Fibroblast of lung (primary cell): ENCODE results near the gene PRMT3. TPM values are rescaled to one million over a fixed set of nuclear protein-coding genes. Genes with fewer than 3 reads are reported as not detected.

Experiments used
- DNase-seq, 2 donors: peaks; one replicate each; pipeline versions ENCODE4 v3.0.0 to v3.0.0-alpha.2; 2010; ENCODE audit warnings: low read depth in 2 of 2
- H2AFZ ChIP-seq: 2 replicates; pipeline ENCODE4 v1.5.1; 2012; ENCODE audit warnings: low read length, control low read depth, inconsistent platforms
- H3K27ac ChIP-seq: 2 replicates; pipeline ENCODE4 v1.5.1; 2011; ENCODE audit warnings: low read length, control low read depth; ENCODE audit not compliant: insufficient read depth
- H3K27me3 ChIP-seq: 2 replicates; pipeline ENCODE4 v1.5.1; 2011; ENCODE audit warnings: mild to moderate bottlenecking, low read length; ENCODE audit not compliant: control insufficient read depth, insufficient read depth
- H3K36me3 ChIP-seq: 2 replicates; pipeline ENCODE4 v1.5.1; 2011; ENCODE audit warnings: low read length; ENCODE audit not compliant: control insufficient read depth, insufficient read depth
- H3K4me1 ChIP-seq: 2 replicates; pipeline ENCODE4 v1.5.1; 2011; ENCODE audit warnings: low read length; ENCODE audit not compliant: control insufficient read depth, insufficient read depth; ENCODE audit errors: extremely low read depth
- H3K4me2 ChIP-seq: 2 replicates; pipeline ENCODE4 v1.5.1; 2011; ENCODE audit warnings: low read length, control low read depth; ENCODE audit not compliant: insufficient read depth; ENCODE audit errors: extremely low read depth
- H3K4me3 ChIP-seq, 4 experiments: fragments of 200-600 bp in 1 of 4; sonication (generic) in 1 of 4; replicated peaks in 1 of 4; 2 replicates each; pipeline ENCODE4 v1.5.1; 2011 to 2016; ENCODE audit warnings: low read length in 4 of 4, low read depth in 3 of 4, mild to moderate bottlenecking in 3 of 4, control low read depth in 2 of 4, inconsistent platforms in 1 of 4, mixed read lengths in 1 of 4; ENCODE audit not compliant: insufficient read depth in 1 of 4; ENCODE audit errors: control extremely low read depth in 1 of 4
- H3K79me2 ChIP-seq: 2 replicates; pipeline ENCODE4 v1.5.1; 2012; ENCODE audit warnings: mild to moderate bottlenecking, low read length, inconsistent platforms; ENCODE audit not compliant: control insufficient read depth, insufficient read depth
- H3K9ac ChIP-seq: 2 replicates; pipeline ENCODE4 v1.5.1; 2011; ENCODE audit warnings: mild to moderate bottlenecking, low read length, control low read depth; ENCODE audit not compliant: insufficient read depth
- H3K9me3 ChIP-seq: 2 replicates; pipeline ENCODE4 v1.5.1; 2012; ENCODE audit warnings: low read depth, low read length; ENCODE audit not compliant: control insufficient read depth, insufficient read depth
- H4K20me1 ChIP-seq: 2 replicates; pipeline ENCODE4 v1.5.1; 2011; ENCODE audit warnings: low read length; ENCODE audit not compliant: control insufficient read depth, insufficient read depth; ENCODE audit errors: extremely low read depth
- EZH2 ChIP-seq: IDR thresholded peaks from 2 replicates; pipeline ENCODE4 v1.5.1; 2012; ENCODE audit warnings: low read length, control low read depth, mild to moderate bottlenecking; ENCODE audit errors: missing control alignments
- polyA plus RNA-seq, 2 donors: library from polyadenylated mRNA; depleted of rRNA in 1 of 2; stranded (reverse) in 1 of 2; unstranded in 1 of 2; fragments of >200 nt; gene quantifications; 2 replicates each; pipeline ENCODE4 v1.2.1, GENCODE V29; 2011 to 2012; ENCODE audit warnings: missing spikeins in 1 of 2
- total RNA-seq: library from RNA; depleted of rRNA; stranded (reverse); fragments of >200 nt; gene quantifications from 2 replicates; pipeline ENCODE4 v1.2.1, GENCODE V29; 2014
- TF ChIP-seq, protein P1 (sequence below), 2 donors: IDR thresholded peaks in 1 of 2; conservative IDR thresholded peaks in 1 of 2; 1 replicate in 1 of 2; 2 replicates in 1 of 2; pipeline ENCODE4 v1.5.1; 2011 to 2012; ENCODE audit warnings: low read length in 2 of 2, control low read depth in 1 of 2, inconsistent platforms in 1 of 2, low read depth in 1 of 2, mild to moderate bottlenecking in 1 of 2

Gene PRMT3
- total and polyA plus RNA-seq, 2 donors (not counting 1 experiment from before 2014, with no cell fraction given) = 13.0 to 14.2 TPM

DNA sequence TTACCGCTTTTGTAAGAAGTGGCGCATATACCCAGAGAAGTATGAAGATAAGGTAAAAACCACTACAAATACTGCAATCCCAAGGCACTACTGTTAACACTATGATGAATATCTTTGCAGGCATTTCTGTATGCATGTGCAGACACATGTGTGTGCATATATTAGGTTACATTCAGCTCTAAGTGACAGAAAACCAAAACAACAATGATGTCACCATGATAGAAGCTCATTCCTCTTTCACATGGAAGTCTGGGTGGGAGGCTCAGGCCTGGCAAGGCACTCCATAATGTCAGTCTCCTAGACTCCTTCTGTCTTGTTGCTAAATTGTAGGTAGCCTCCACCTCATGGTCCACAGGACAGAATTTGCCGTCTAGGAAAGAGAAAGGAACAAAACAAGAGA lies 148.8 kb downstream of the PRMT3 start:
- no peak overlapping the region for H2AFZ ChIP-seq
- H3K4me2 ChIP-seq = no peak overlapping the region
- TF ChIP-seq, protein P1, sequence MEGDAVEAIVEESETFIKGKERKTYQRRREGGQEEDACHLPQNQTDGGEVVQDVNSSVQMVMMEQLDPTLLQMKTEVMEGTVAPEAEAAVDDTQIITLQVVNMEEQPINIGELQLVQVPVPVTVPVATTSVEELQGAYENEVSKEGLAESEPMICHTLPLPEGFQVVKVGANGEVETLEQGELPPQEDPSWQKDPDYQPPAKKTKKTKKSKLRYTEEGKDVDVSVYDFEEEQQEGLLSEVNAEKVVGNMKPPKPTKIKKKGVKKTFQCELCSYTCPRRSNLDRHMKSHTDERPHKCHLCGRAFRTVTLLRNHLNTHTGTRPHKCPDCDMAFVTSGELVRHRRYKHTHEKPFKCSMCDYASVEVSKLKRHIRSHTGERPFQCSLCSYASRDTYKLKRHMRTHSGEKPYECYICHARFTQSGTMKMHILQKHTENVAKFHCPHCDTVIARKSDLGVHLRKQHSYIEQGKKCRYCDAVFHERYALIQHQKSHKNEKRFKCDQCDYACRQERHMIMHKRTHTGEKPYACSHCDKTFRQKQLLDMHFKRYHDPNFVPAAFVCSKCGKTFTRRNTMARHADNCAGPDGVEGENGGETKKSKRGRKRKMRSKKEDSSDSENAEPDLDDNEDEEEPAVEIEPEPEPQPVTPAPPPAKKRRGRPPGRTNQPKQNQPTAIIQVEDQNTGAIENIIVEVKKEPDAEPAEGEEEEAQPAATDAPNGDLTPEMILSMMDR (conservative IDR thresholded peaks at IDR 0.05 in 1 of 2, IDR thresholded peaks at IDR 0.05 in 1 of 2; ENCODE audit: low read depth in 1 of 2, low read length in 2 of 2) = no peak
- no peak for TF ChIP-seq EZH2
- no peak overlapping the region for H3K4me3 ChIP-seq
- no peaks in the 10 kb centered on the region for H3K36me3 ChIP-seq
- H3K9ac ChIP-seq = no peak overlapping the region
- H3K27me3 ChIP-seq = no peaks in the 10 kb centered on the region
- H3K79me2 ChIP-seq = no peaks in the 10 kb centered on the region
- no peak for DNase-seq
- no peaks in the 10 kb centered on the region for H3K9me3 ChIP-seq
- no peak overlapping the region for H3K27ac ChIP-seq
- no peaks in the 10 kb centered on the region for H3K4me1 ChIP-seq
- no peaks in the 10 kb centered on the region for H4K20me1 ChIP-seq

DNA sequence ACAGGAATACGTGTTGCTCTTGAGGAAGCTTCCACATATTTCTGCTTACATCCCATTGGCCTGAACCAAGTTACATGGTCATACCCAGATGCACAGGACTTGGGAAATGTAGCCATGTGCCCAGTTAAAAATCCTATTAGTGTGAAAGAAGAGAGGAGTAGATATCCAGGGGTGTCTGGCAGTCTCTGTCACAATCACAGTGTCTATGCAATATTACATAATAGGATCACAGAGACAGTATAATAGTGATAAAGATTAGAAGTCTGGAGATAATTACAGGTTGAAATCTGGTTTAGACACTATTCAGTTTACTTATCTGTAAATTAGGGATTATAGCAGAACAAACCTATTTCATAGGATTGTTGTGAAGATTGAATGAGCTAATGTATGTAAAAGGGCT lies 149.3 kb downstream of the PRMT3 start:
- H3K36me3 ChIP-seq = no peaks in the 10 kb centered on the region
- H3K9ac ChIP-seq = no peak overlapping the region
- H3K4me3 ChIP-seq = no peak overlapping the region
- H3K79me2 ChIP-seq = no peaks in the 10 kb centered on the region
- H3K27ac ChIP-seq = no peak overlapping the region
- TF ChIP-seq, protein P1 (conservative IDR thresholded peaks at IDR 0.05 in 1 of 2, IDR thresholded peaks at IDR 0.05 in 1 of 2; ENCODE audit: low read depth in 1 of 2, low read length in 2 of 2) = no peak
- no peak for TF ChIP-seq EZH2
- no peak overlapping the region for H3K4me2 ChIP-seq
- H3K27me3 ChIP-seq = no peaks in the 10 kb centered on the region
- no peak overlapping the region for H2AFZ ChIP-seq
- H3K4me1 ChIP-seq = no peaks in the 10 kb centered on the region
- no peaks in the 10 kb centered on the region for H3K9me3 ChIP-seq
- no peak for DNase-seq
- no peaks in the 10 kb centered on the region for H4K20me1 ChIP-seq

DNA sequence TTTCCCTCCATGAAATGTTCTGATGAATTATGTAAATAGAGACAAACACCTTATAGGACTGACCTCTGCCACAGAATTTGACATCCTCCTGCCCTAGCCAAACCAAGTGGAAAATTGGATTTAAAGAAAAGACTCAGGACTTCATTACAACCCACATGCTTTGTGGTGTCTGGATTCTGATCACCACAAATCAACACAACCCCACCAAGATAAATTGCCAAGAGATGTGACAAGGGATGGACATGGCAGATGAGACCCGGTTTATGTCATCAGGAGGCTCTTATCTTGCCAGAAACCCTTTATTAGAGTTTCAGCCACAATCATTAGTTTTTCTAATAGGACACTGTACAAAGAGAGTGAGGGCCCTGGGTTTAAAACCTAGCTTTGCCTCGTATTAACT lies 154.0 kb downstream of the PRMT3 start:
- H3K27me3 ChIP-seq = no peaks in the 10 kb centered on the region
- H3K4me3 ChIP-seq = no peak overlapping the region
- H3K9me3 ChIP-seq = no peaks in the 10 kb centered on the region
- no peak for DNase-seq
- no peak overlapping the region for H3K27ac ChIP-seq
- H4K20me1 ChIP-seq = no peaks in the 10 kb centered on the region
- no peak overlapping the region for H3K4me2 ChIP-seq
- no peaks in the 10 kb centered on the region for H3K79me2 ChIP-seq
- H3K9ac ChIP-seq = no peak overlapping the region
- H2AFZ ChIP-seq = no peak overlapping the region
- no peaks in the 10 kb centered on the region for H3K4me1 ChIP-seq
- TF ChIP-seq EZH2 = no peak
- TF ChIP-seq, protein P1 (conservative IDR thresholded peaks at IDR 0.05 in 1 of 2, IDR thresholded peaks at IDR 0.05 in 1 of 2; ENCODE audit: low read depth in 1 of 2, low read length in 2 of 2) = no peak
- H3K36me3 ChIP-seq = no peaks in the 10 kb centered on the region
